Frontal cortex (tissue), 4 donors: ENCODE results near the gene HNRNPA3. TPM values are rescaled to one million over a fixed set of nuclear protein-coding genes. Genes with fewer than 3 reads are reported as not detected.
"Not testable (repeated sequence)": the region's sequence is repeated elsewhere in the genome, so short reads cannot be mapped to it uniquely, and the experiment has no call there.

ENCODE experiments used
- DNase-seq, 2 donors: peaks; one replicate each; pipeline ENCODE4 v3.0.0; 2012; ENCODE audit warnings: low spot score in 2 of 2
- FAIRE-seq: peaks from 2 replicates; lab custom pipeline; 2012; peaks lifted over from hg19 to GRCh38; lab: Jason Lieb, UNC
- total RNA-seq: library from RNA; depleted of rRNA; stranded (reverse); fragments of >200 nt; gene quantifications from one replicate; pipeline ENCODE4 v1.2.3, GENCODE V29; 2014
- donor health status: control.
- donor health status: control.
- donor health status: control.

Gene HNRNPA3
- total RNA-seq, 1 donor from 2014 or later = 63.2 TPM

DNA sequence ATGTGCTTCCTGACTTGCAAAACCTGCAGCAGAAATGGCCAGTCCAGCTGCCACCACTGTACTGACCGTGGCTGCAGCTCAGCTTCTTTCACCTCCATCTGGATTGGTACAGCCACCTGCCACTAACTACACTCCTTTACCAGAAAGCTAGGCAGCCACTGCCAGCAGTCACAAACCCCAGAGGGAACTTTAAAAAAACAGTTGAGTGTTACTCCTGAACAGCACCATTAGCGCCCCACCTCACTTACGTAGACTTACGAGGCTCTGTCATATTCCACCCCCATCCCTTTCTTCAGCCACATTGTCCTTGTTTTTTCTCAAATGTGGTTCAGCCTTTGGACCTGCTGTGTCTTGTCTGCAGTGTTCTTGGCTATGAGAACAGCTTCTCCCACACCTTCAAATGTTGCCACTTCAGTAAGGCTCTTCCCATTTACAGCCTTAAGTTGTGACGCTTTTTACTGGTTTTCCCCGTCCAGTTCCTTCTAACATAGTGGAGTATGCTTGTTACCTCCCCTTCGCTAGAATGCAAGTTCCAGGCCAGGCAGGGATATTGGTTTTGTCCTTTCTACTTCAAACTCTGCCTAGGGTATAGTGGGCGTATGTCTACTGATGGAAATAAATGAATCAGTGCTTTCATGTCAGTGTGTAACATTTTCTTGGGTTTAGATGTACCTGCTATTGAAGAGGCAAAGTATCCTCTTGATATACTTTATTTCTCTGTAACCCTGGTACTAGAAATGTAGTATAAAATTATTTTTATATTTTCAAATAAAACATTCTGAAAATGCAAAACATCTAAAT lies 17.0 kb downstream of the HNRNPA3 start:
- no peak for FAIRE-seq
- no peak for DNase-seq

DNA sequence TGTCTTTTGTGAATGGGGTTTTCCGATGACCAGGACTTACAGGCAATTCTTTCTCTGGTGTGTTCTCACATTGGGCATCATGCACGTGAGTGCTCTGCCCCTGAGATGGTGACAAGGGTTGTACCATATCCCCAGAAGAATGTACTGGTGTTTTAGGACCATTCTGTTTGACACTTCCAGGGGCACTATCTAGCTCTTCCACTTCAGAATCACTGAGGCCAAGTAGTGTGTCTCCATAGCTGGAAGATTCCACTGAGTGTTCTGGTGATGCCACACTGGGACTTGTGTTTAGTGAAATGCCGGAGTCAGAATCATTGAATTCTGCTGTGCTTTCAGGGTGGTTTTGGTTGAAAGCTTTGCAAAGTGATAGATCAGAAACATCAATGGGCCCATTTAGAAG lies 18.7 kb downstream of the HNRNPA3 start:
- DNase-seq (no peak), FAIRE-seq (no peak)

DNA sequence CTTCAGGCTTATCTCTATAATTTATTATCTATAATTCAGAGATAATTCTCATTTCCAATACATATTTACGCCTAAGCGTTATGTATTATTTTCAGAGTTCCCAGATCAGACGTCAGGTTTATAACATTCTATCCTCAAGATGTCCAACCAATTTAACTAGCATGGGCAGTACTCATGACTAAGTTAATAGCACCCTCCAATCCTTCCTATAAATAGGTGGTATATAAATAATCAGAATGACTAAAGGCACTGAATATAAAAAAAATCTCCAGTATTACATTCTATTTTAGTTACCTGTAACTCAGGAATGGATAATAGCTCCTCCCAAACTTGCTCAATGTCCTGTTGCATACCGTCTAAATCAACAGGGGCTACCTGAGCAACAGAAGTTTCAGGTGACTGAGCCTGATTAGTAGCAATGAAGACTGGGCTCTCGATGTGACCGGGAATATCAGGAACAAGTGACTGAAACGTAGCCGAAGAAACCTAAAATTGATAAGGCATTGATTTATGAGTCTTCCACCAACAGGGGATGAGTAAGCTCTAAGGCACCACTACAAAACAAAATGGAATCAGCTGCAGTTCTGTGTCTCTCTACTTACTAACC lies 19.6 kb downstream of the HNRNPA3 start:
- no peak for DNase-seq

DNA sequence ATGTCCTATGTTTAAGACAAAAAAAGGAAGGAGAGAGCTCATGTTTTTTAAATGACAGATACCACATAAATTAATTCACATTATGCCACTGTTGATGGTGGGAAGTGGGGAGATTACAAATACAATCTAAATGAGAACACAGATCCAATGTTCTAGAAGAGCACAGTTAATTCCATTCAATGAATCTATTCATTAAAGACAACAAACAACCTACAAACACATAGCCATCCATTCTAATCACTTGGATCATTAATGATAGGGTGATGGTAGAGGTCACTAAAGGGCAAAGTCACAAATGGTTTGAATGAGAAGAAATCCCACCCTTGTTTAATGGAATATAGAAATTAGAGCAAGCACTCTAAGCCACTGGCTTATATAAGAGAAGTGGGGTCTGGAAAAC lies 21.7 kb downstream of the HNRNPA3 start:
- DNase-seq (no peak), FAIRE-seq (no peak)

More for the DNA sequence above, 19.6 kb downstream of the HNRNPA3 start:
- no peak for FAIRE-seq

DNA sequence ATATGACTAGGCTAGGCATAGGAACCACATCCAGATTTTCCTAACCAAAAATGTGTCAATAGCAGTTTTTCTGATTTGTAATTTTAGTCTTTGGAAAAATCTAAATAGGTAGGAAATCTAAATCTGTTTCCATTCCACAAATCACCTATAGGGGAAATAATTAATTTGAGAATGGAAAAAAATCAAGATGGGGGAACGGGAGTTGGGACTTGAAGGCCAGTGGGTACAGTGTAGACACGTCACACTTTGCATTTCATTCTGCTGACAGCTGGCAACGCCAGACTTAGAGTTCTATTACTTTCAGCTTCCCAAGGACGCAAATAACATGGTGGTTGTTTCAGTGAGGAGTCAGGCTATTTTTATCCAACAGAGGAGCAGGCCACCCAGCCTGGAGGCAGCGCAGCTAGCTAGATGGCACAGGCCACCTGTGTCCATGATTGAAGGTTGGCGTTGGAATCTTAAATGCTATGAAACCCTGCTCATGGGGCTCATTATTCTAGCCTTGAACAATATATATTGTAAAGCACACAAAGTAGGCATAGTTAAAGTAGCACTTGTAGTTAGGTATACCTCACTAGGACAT lies 23.4 kb downstream of the HNRNPA3 start:
- no peak for DNase-seq
- FAIRE-seq = no peak

DNA sequence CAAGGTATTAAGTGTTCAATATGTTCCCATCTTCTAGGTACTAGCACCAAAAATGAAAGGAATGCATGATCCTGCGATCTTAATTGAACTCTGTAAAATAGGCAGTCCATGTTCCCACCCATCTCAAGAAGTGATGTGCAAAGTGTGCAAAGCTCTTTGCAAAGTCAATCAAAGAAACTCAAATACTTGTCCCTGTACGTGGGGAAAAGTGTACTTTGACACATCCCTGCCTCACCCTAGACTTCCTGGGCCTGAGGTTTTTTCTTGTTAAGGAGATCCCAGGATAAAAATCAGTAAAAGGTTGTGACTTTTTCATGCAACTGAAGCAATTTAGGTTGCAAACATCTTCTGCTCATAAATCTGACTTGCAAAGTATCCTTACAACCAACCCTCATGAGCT lies 25.3 kb downstream of the HNRNPA3 start:
- DNase-seq (no peak), FAIRE-seq (no peak)

DNA sequence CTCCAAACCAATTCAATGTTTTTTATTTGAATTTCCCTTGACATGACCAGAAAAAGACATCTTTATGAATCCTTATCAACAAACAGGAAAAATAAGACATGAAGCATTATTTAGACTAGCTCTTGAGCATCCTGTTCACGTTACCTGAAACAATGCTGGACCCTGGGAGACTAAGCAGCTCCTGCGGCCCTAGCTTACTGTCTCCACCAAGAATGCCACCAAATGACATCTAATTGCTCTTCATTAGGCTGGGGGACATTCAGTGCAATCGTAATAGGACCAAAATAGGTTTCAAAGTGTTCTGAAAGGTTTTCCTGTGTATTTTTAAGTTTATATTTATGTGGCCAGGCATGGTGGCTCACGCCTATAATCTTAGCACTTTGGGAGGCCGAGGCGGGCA lies 26.5 kb downstream of the HNRNPA3 start:
- DNase-seq (no peak), FAIRE-seq (no peak)

DNA sequence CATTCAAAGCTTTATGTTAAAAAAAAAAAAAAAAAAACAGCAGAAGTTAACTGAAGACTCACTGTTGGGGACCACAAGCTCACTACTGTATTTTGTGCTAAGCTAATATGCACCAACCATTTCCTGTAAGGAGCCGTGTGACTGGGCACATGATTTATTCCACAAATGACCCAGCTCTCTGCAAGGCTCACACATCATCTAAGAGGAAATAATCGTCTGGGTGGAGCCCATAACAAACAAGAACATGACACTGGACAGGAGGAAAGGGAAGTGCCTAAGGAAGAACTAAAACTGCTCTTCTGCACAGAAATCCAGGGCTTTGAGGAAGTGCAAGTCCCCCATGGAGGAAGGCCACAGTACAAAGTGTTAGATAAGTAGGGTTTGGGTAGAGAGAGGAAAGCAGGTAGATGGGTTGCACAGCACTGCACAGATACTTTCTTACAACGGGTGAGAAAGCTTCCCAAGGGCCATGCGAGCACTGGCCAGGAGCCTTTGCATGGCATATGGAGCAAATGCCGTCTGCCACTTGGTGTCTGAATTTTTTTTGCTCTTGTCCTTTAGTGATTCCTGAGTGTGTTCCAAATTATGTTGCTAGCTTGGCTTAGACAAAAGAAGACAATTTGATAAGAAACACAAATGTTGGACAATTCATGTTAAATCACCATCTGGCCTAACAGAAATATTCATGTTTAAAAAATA lies 27.5 kb downstream of the HNRNPA3 start:
- DNase-seq = no peak

DNA sequence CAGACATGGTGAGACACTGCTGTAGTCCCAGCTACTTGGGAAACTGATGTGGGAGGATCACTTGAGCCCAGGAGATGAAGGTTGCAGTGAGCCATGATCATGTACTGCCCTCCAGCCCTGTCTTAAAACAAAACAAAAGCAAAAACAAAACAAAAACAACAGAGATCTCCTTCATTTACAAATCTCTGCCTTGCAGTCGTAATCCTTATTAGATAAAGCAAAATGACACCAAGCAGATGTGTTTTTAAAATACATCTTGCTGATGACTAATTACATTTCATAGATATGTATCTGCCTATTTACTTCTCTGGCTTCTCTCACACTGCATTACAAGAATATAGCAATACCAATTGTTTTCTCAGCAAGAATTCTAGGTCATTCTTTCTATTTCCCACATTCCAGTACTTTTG lies 29.1 kb downstream of the HNRNPA3 start:
- no peak for FAIRE-seq
- no peak for DNase-seq

More for the DNA sequence above, 27.5 kb downstream of the HNRNPA3 start:
- no peak for FAIRE-seq

DNA sequence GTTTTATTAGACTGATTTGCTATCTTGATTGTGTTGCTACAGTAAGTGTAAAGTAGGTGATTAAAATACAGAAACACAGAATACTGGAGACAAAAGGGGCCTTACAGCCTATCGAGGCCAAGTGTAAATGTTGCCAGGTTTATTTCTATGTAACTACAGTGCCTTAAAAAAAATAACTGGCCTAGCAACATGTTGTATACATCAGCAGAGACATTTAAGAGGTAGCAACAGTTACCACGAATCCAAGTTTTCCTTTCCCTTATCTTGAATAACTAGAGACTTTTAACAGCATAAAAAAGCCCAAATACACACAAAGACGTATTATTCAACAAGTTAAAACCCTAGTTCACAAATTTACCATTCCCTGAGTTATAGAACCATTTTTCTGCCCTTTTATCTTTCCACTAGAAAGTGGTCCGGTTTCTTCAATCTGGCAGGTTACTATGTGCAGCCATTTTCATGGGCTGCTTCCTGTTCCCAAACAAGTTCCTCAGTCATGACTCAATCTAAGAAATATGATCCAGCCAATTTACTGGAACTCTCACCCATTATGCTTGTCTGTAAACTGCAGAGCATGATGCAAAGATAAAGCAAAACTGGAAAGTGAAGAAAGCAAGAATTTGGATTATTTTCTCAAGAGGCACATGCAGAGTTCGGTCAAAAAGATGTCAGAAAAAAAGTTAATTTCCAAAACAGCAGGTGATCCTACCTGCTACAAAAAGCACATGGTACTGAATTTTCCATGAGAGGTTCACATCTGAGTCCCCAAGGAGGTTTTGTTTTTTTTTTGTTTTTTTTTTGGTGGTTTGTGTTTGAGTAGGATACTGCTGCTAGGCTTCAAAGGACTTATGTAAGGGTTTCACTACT lies 29.8 kb downstream of the HNRNPA3 start:
- FAIRE-seq (no peak), DNase-seq (peak in 1 of 2 donors; percentile 48)

DNA sequence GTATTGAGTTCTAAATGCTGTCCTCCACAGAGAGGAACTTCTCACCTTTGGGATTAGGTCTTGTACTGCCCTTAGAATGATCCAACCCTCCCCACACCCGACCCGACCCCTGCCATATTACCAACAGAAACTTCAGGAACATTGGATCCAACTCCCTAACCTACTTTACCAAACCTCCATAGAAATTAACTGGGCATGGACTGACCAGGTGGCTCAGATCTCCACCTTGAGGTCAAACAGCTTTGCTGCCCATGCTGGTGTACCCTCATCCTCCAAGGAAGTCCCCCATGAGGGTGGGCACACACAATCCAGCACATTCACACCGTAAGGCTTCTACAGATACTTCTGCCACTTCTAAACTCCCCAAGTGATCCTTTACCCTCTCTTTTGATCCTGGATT lies 30.5 kb downstream of the HNRNPA3 start:
- no peak for DNase-seq
- no peak for FAIRE-seq

DNA sequence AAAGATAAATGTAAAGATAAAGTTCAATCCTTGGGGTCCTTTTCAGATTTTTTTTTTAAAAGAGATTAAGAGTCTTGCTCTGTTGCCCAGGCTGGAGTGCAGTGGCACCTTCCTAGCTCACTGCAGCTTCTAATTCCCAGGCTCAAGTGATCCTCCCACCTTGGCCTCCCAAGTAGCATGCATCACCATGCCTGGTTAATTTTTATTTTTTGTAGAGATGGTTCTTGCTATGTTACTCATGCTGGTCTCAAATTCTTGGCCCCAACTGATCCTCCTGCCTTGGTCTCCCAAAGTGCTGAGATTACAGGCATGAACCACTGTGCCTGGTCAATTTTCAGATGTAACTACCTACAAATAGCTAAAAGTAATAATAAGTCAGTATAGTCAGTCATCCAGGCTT lies 30.9 kb downstream of the HNRNPA3 start:
- no peak for FAIRE-seq

DNA sequence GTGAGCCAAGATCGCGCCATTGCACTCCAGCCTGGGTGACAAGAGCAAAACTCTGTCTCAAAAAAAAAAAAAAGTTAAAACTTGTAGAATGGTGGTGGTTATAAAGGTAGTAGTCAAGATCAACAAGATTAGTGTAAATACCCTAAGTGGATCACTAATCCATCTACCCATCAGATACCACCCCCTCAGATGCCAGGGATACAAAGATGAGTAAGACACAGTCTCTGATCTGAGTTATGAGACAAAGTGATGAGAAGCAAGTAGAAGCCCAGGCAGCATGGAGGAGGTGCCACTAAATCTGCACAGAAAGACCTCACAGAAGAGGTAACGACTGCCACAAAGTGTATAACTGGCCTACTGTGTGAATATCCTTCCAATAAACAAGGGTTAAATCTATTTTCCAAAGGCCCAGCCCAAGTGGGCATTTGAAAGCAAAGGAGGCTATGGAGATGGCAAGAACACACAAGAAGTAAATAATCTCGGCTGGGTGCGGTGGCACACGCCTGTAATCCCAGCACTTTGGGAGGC lies 31.7 kb downstream of the HNRNPA3 start:
- DNase-seq = no peak
- FAIRE-seq = no peak

More for the DNA sequence above, 30.9 kb downstream of the HNRNPA3 start:
- DNase-seq = no peak

DNA sequence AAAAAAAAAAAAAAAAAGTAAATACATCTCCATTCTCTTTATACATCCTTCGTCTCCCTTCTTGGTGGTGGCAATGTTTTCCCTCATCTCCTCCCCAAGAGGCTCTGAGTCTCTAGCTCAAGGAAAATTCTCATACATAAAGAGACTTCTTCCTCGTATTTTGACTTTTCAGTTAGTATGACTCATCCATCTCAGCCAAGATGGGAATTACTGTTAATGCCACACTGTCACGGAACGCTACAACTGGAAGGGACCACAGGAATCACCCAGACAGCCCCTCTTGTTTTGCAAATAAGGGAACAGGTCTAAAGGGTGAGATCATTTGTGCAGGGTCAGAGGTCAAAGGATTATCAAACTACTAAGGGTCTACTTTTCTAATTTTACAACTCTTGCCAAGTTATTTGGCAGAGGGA lies 32.4 kb downstream of the HNRNPA3 start:
- FAIRE-seq = no peak
- DNase-seq = no peak

DNA sequence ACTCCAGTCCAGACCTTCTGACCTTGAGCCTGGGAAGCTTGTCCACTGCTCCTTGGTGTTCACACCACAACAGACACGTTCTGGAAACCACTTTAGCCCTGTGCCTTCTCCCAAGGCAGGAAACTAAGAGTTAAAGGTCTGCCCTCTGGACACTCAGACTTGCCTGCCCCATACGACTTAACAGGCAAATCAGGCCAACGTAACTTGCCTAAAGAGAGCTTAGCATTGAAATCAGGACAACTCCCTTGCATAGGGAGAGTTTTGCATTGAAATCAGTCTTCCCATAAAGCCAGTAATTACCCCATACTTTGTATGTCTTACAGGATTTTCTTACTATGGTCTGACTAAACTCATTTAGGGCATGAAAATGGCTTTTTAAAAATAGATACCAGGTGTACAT lies 33.4 kb downstream of the HNRNPA3 start:
- FAIRE-seq (no peak), DNase-seq (no peak)

DNA sequence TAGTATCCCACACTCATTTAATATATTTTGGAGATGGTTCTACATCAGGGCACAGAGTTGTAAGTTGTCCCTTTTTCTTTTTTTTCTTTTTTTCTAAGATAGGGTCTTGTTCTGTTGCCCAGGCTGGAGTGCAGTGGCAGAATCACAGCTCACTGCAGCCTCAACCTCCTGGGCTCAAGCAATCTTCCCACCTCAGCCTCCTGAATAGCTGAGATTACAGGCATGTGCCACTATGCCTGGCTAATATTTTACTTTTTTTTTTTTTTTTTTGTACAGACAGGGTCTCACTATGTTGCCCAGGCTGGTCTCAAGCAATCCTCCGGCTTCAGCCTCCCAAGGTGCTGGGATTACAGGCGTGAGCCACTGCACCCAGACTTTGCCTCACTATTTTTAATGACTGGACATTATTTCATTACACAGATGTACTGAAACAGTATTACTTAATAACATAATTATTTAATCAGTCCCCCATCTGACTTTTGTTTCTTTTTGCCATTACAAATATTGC lies 34.0 kb downstream of the HNRNPA3 start:
- not testable (repeated sequence) for FAIRE-seq, DNase-seq

DNA sequence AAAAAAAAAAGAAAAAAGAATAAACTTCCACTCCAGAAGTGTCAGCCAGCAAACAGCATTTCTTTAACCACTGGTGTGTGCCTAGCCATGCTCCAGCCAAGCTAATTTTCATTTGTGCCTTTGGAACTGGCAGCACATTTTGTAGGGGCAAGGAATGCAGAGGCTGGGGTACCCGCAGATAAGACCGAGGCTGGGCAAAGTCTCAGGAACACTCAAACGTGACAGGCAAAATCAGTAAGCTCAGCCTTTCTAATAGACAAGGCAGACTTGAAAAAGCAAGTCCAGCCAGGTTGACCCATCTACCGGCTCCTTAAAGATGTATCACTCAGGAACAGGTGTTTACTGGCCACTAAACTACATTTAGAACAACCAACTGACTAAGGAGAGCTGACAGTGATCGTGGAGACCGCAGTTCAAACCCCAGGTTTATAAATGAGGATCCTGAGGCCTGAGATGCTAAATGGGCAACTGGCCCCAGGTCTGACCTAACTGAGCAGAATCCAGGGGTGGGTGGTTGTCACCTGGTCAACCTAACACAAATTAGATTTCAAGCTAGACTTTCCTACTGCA lies 35.2 kb downstream of the HNRNPA3 start:
- FAIRE-seq = no peak

DNA sequence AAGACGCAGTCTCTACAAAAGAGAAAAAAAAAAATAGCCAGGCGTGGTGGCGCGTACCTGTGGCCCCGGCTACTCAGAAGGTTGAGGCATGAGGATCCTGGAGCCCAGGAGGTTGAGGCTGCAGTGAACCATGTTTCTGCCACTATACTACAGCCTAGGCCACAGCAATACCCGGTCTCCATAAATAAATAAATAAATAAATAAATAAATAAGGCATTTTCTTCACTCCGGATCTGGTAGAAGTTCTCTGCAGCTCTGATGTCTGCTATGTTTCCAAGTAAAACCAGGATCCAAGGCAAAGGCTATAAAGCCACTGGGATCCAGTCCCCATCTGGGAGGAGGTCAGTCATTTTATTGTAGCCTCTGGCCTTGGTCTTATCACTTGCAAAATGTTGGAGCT lies 36.4 kb downstream of the HNRNPA3 start:
- DNase-seq (no peak), FAIRE-seq (no peak)

More for the DNA sequence above, 35.2 kb downstream of the HNRNPA3 start:
- DNase-seq = no peak

DNA sequence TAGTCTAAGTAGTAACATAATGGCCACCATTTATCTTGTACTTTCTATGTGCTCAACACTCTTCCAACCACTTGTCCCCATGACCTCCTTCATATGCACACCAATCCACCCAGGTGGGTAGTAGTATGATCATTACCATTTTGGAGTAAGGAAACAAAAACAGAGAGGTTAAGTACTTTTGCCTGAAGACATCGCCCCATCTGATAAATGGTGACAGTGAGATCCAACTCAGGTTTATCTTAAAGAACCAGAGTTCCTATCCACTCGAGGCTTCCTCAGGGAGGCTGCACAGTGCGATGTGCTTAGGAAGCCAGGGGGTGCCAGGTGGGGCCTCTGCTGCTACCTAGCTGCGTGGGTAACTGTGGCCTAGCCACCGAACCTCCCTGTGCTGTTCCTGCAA lies 37.9 kb downstream of the HNRNPA3 start:
- DNase-seq = no peak
- no peak for FAIRE-seq
